Measurements from ENCODE around the gene SRRD.

DNA sequence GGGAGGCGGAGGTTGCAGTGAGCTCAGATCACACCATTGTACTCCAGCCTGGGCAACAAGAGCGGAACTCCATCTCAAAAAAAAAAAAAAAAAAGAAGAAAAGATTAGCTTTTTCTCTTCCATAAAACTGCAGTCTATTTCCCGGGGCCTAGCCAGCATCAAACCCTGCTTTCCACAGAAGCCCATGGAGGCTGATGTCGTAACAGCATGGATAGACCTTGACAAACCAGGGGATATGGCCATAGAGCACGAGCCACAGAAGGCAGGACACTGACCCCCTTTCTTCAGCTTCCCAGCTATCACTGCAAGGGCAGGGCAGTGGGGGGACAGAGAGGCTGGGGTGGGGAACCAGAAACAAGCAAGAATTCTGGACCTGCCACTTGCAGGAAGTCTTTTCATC is 21.6 kb upstream of the SRRD start:
- TF ChIP-seq, protein P1, sequence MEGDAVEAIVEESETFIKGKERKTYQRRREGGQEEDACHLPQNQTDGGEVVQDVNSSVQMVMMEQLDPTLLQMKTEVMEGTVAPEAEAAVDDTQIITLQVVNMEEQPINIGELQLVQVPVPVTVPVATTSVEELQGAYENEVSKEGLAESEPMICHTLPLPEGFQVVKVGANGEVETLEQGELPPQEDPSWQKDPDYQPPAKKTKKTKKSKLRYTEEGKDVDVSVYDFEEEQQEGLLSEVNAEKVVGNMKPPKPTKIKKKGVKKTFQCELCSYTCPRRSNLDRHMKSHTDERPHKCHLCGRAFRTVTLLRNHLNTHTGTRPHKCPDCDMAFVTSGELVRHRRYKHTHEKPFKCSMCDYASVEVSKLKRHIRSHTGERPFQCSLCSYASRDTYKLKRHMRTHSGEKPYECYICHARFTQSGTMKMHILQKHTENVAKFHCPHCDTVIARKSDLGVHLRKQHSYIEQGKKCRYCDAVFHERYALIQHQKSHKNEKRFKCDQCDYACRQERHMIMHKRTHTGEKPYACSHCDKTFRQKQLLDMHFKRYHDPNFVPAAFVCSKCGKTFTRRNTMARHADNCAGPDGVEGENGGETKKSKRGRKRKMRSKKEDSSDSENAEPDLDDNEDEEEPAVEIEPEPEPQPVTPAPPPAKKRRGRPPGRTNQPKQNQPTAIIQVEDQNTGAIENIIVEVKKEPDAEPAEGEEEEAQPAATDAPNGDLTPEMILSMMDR (IDR thresholded peaks at IDR 0.05) = no peak
- no peak for TF ChIP-seq POLR2A (IDR thresholded peaks at IDR 0.05)
